Peyer's patch (tissue), 4 donors: ENCODE data around the gene GDF11.

Experiments
- CTCF ChIP-seq, 6 experiments: fragments of 450-650 bp in 4 of 6; fragments of 200-600 bp in 2 of 6; sonication (generic) in 1 of 6; IDR thresholded peaks; one replicate each; pipeline ENCODE4 v1.5.1; 2017 to 2019; ENCODE audit warnings: antibody characterized with exemption in 6 of 6, mild to moderate bottlenecking in 3 of 6, moderate library complexity in 1 of 6
- POLR2A ChIP-seq, 2 donors: fragments of 450-650 bp; IDR thresholded peaks; one replicate each; pipeline ENCODE4 v1.5.1; 2017; ENCODE audit warnings: antibody characterized with exemption in 2 of 2, mild to moderate bottlenecking in 2 of 2, moderate library complexity in 2 of 2

DNA sequence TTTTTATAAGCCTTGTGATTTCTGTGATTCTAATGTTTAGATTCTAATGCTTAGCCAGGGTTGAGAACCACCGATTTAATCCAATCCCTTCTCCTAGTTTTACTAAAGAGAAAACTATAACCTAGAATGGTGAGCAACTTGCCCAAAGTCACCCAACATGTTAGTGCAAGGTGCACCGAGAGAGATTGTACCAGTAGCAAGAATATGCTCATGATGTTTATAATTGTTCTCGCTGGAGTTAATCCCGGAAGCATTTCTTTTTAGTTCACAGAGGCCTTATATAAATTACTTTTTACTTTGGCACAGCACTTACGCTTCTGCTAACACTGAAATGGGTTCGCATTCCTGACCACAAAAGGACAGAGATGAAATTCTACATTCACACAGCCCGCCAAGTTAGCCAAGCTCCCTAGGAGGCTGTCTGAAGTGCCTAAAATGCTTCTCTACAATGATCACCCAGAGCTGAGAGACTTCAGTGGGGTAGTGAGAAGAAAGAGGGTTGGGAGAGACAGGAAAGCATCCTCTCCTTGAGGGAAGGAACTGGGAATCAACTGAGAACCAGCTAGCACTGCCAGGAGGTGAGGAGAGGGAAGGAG, 27.7 kb upstream of the GDF11 start:
- TF ChIP-seq CTCF (IDR thresholded peaks at IDR 0.05) (no peak), POLR2A (IDR thresholded peaks at IDR 0.05) (no peak)
